Panc1 (cell line): ENCODE data around the gene CA9. TPM values are rescaled to one million over a fixed set of nuclear protein-coding genes. Genes with fewer than 3 reads are reported as not detected.
A peak's percentile ranks its signal among the peaks of the same experiment; 100 is the strongest.

Source experiments
- ATAC-seq: fragments of 200-7000 bp; cut with Tn5 transposase; 2 replicates; pipeline ENCODE4 v1.9.1; 2020; ENCODE audit warnings: mild to moderate bottlenecking, moderate library complexity
- BruUV-seq: library from RNA; stranded (reverse); fragments of 400-500 nt; replicated peaks from 2 replicates; lab custom pipeline; 2021; lab: Mats Ljungman, UMichigan
- CTCF ChIA-PET: fragments of 300-600 bp; sonication (Branson Sonifier 250); formaldehyde crosslinking; loops from one replicate; lab custom pipeline; 2022; ENCODE audit warnings: antibody characterized with exemption; lab: Charles Lee
- POLR2A ChIA-PET: fragments of 300-600 bp; sonication (Branson Sonifier 250); formaldehyde crosslinking; loops from one replicate; lab custom pipeline; 2022; ENCODE audit warnings: antibody characterized with exemption; lab: Charles Lee
- DNase-seq: peaks from one replicate; pipeline ENCODE4 v3.0.0-alpha.2; 2010; ENCODE audit warnings: low read depth, low spot score
- H3K27ac ChIP-seq: 2 replicates; pipeline ENCODE4 v1.5.1; 2011; ENCODE audit warnings: mild to moderate bottlenecking, low read length, inconsistent platforms
- H3K27me3 ChIP-seq: fragments of 200-500 bp; sonication (Bioruptor generic); 2 replicates; pipeline ENCODE4 v1.6.0; 2014; ENCODE audit warnings: low read length, inconsistent platforms; ENCODE audit not compliant: control insufficient read depth, insufficient read depth
- H3K36me3 ChIP-seq: fragments of 200-500 bp; sonication (Bioruptor generic); 2 replicates; pipeline ENCODE4 v1.5.1; 2014; ENCODE audit warnings: inconsistent platforms, mild to moderate bottlenecking, low read length, moderate library complexity; ENCODE audit not compliant: control insufficient read depth, insufficient read depth
- H3K4me1 ChIP-seq: 2 replicates; pipeline ENCODE4 v1.5.1; 2011; ENCODE audit warnings: inconsistent platforms, mild to moderate bottlenecking, low read length, moderate library complexity; ENCODE audit not compliant: control insufficient read depth, insufficient read depth
- H3K4me3 ChIP-seq, 2 experiments: 2 replicates each; pipeline ENCODE4 v1.5.1; 2011 to 2012; ENCODE audit warnings: low read depth in 2 of 2, low read length in 2 of 2, mild to moderate bottlenecking in 2 of 2, inconsistent platforms in 1 of 2, moderate library complexity in 1 of 2
- H3K9me3 ChIP-seq: fragments of 200-500 bp; sonication (Bioruptor generic); 2 replicates; pipeline ENCODE4 v1.5.1; 2014; ENCODE audit warnings: low read depth, mild to moderate bottlenecking, inconsistent platforms, low read length, moderate library complexity; ENCODE audit not compliant: control insufficient read depth, insufficient read depth
- POLR2AphosphoS5 ChIP-seq: IDR thresholded peaks from 2 replicates; pipeline ENCODE4 v1.6.1; 2012; ENCODE audit warnings: mild to moderate bottlenecking, low read depth, low read length, moderate library complexity
- SIN3A ChIP-seq: IDR thresholded peaks from 2 replicates; pipeline ENCODE4 v1.6.1; 2012; ENCODE audit warnings: low read depth, mild to moderate bottlenecking, low read length, moderate library complexity, borderline replicate concordance; ENCODE audit not compliant: insufficient read depth
- TCF7L2 ChIP-seq: IDR thresholded peaks from 2 replicates; pipeline ENCODE4 v1.6.1; 2011; ENCODE audit warnings: mild to moderate bottlenecking, low read depth, low read length, inconsistent platforms
- in situ Hi-C: cut with HindIII; loops from 2 replicates; pipeline ENCODE4 v1.10.0; 2016; ENCODE audit warnings: low sequenced_read_pairs, low pct_unique_long_range_greater_than_20kb
- intact Hi-C: fragments of 100-400 bp; cut with micrococcal nuclease; formaldehyde crosslinking; loops from one replicate; pipeline ENCODE4 v1.10.0; 2022; ENCODE audit not compliant: unreplicated experiment
- total RNA-seq: library from RNA; stranded (reverse); gene quantifications from one replicate; pipeline ENCODE4 v1.2.1, GENCODE V29; 2021; ENCODE audit not compliant: unreplicated experiment
- TF ChIP-seq, protein P1 (sequence below): fragments of 450-650 bp; IDR thresholded peaks from 2 replicates; pipeline ENCODE4 v1.5.1; 2017; ENCODE audit warnings: mild to moderate bottlenecking
- TF ChIP-seq, protein P2 (sequence below), 2 experiments: IDR thresholded peaks; 2 replicates each; pipeline ENCODE4 v1.6.1; 2011 to 2012; ENCODE audit warnings: low read depth in 2 of 2, control low read depth in 1 of 2, low read length in 1 of 2, mild to moderate bottlenecking in 1 of 2, moderate library complexity in 1 of 2; ENCODE audit not compliant: insufficient read depth in 1 of 2

The CA9 gene
- total RNA-seq, 1 experiment from 2014 or later, result 0.31 TPM

GRCh38 chr9:35650341-35651158 is 23.2 kb upstream of the CA9 start, which contains the start of gene SIT1:
TSS of gene SIT1 (minus strand) at chr9:35650931. CDS start at chr9:35650853, 78 bp downstream.
- BruUV-seq, result no TSS peak
- no peak for ATAC-seq

DNA sequence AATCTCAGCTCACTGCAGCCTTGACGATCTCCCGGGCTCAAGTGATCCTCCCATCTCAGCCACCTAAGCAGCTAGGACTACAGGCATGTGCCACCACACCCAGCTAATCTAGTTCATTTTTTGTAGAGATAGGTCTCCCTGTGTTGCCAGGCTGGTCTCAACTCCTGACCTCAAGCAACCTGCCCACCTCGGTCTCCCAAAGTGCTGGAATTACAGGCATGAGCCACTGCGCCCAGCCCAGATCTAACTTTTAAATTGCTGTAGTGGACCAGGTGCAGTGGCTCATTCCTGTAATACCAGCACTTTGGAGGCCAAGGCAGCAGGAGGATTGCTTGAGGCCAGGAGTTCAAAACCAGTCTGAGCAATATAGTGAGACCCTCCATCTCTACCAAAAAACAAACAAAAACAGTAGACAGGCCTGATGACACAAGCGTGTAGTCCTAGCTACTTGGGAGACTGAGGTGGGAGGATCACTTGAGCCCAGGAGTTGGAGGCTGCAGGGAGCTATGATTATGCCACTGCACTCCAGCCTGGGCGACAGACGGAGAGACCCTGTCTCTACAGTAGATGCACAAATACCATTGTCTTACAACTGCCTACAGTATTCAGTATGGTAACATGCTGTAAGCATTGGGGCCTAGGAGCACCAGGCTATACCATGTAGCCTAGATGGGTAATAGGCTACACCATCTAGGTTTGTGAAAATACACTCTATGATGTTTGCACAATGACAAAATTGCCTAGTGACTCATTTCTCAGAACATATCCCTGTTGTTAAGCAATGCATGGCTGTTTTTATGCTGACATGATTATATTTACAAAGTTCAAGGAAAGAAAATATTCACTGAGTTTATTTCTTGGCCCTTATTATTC is 21.5 kb upstream of the CA9 start:
- ATAC-seq (peak; percentile 44), DNase-seq (no peak)
- ChIA-PET POLR2A (interaction anchor here (0.6 kb wide), 1 partner anchor 44 kb away, joined by 4 read pairs; no protein-coding TSS in a partner anchor), CTCF (no interaction called here)
- no peak overlapping the region for H3K27ac ChIP-seq
- no peak overlapping the region for H3K4me3 ChIP-seq
- H3K9me3 ChIP-seq, result no peaks in the 10 kb centered on the region
- no peaks in the 10 kb centered on the region for H3K36me3 ChIP-seq
- peaks cover 6% of the 10 kb centered on the region for H3K4me1 ChIP-seq
- intact Hi-C loops (loop anchor here (10.0 kb wide), 1 partner anchor 163 kb away; the partner anchor contains the start of genes HINT2 and SPAG8), in situ Hi-C loops (no loop called here)
- no peak for TF ChIP-seq POLR2AphosphoS5
- TF ChIP-seq, protein P1, sequence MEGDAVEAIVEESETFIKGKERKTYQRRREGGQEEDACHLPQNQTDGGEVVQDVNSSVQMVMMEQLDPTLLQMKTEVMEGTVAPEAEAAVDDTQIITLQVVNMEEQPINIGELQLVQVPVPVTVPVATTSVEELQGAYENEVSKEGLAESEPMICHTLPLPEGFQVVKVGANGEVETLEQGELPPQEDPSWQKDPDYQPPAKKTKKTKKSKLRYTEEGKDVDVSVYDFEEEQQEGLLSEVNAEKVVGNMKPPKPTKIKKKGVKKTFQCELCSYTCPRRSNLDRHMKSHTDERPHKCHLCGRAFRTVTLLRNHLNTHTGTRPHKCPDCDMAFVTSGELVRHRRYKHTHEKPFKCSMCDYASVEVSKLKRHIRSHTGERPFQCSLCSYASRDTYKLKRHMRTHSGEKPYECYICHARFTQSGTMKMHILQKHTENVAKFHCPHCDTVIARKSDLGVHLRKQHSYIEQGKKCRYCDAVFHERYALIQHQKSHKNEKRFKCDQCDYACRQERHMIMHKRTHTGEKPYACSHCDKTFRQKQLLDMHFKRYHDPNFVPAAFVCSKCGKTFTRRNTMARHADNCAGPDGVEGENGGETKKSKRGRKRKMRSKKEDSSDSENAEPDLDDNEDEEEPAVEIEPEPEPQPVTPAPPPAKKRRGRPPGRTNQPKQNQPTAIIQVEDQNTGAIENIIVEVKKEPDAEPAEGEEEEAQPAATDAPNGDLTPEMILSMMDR, result no peak
- no peak for TF ChIP-seq SIN3A
- TF ChIP-seq TCF7L2, result no peak
- TF ChIP-seq, protein P2, sequence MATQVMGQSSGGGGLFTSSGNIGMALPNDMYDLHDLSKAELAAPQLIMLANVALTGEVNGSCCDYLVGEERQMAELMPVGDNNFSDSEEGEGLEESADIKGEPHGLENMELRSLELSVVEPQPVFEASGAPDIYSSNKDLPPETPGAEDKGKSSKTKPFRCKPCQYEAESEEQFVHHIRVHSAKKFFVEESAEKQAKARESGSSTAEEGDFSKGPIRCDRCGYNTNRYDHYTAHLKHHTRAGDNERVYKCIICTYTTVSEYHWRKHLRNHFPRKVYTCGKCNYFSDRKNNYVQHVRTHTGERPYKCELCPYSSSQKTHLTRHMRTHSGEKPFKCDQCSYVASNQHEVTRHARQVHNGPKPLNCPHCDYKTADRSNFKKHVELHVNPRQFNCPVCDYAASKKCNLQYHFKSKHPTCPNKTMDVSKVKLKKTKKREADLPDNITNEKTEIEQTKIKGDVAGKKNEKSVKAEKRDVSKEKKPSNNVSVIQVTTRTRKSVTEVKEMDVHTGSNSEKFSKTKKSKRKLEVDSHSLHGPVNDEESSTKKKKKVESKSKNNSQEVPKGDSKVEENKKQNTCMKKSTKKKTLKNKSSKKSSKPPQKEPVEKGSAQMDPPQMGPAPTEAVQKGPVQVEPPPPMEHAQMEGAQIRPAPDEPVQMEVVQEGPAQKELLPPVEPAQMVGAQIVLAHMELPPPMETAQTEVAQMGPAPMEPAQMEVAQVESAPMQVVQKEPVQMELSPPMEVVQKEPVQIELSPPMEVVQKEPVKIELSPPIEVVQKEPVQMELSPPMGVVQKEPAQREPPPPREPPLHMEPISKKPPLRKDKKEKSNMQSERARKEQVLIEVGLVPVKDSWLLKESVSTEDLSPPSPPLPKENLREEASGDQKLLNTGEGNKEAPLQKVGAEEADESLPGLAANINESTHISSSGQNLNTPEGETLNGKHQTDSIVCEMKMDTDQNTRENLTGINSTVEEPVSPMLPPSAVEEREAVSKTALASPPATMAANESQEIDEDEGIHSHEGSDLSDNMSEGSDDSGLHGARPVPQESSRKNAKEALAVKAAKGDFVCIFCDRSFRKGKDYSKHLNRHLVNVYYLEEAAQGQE (IDR thresholded peaks at IDR 0.05; ENCODE audit: insufficient read depth in 1 of 2, low read depth in 2 of 2, low read length in 1 of 2), result no peak
- no peaks in the 10 kb centered on the region for H3K27me3 ChIP-seq
- BruUV-seq, result no TSS peak

More at GRCh38 chr9:35650341-35651158, 23.2 kb upstream of the CA9 start, which contains the start of gene SIT1:
- in situ Hi-C loops, result no loop called here
- no peak for DNase-seq
- Histone ChIP-seq H3K27me3 (no peaks in the 10 kb centered on the region), H3K4me1 (peaks cover 12% of the 10 kb centered on the region), H3K9me3 (no peaks in the 10 kb centered on the region), H3K4me3 (no peak within 1 kb of the TSS), H3K36me3 (no peaks in the 10 kb centered on the region), H3K27ac (no peak within 1 kb of the TSS)
- ChIA-PET CTCF (no interaction called here), POLR2A (no interaction called here)
- TF ChIP-seq TCF7L2 (no peak), POLR2AphosphoS5 (no peak), SIN3A (no peak)
- TF ChIP-seq, protein P2 (IDR thresholded peaks at IDR 0.05; ENCODE audit: insufficient read depth in 1 of 2, low read depth in 2 of 2, low read length in 1 of 2), result no peak
- TF ChIP-seq, protein P1, result no peak
- intact Hi-C loops, result loop anchor here (10.0 kb wide), 1 partner anchor 164 kb away; the partner anchor contains the start of genes HINT2 and SPAG8
